Measurements from ENCODE around the gene SH3BP2.

The SH3BP2 gene

GRCh38 chr4:2847302-2847871 is 54.5 kb downstream of the SH3BP2 start:
- DNase-seq (ENCODE audit: extremely low spot score, insufficient read length, low read depth), result no peak
- peak; percentile 74 for FAIRE-seq

- no peak for FAIRE-seq
- DNase-seq (ENCODE audit: extremely low spot score, insufficient read length, low read depth), result no peak
Measured at GRCh38 chr4:2848449-2848848, 55.6 kb downstream of the SH3BP2 start.

GRCh38 chr4:2849267-2850152 is 56.6 kb downstream of the SH3BP2 start:
- DNase-seq (ENCODE audit: extremely low spot score, insufficient read length, low read depth) (no peak), FAIRE-seq (no peak)

GRCh38 chr4:2850966-2851798 is 58.3 kb downstream of the SH3BP2 start:
- DNase-seq (ENCODE audit: extremely low spot score, insufficient read length, low read depth), result no peak
- FAIRE-seq, result peak; percentile 31

- peak; percentile 56 for FAIRE-seq
Measured at GRCh38 chr4:2852481-2852921, 59.6 kb downstream of the SH3BP2 start.

GRCh38 chr4:2855584-2855983 is 62.7 kb downstream of the SH3BP2 start:
- FAIRE-seq (no peak), DNase-seq (ENCODE audit: extremely low spot score, insufficient read length, low read depth) (no peak)

More at GRCh38 chr4:2852481-2852921, 59.6 kb downstream of the SH3BP2 start:
- no peak for DNase-seq (ENCODE audit: extremely low spot score, insufficient read length, low read depth)

GRCh38 chr4:2856266-2856665 is 63.4 kb downstream of the SH3BP2 start:
- no peak for FAIRE-seq
- no peak for DNase-seq (ENCODE audit: extremely low spot score, insufficient read length, low read depth)

GRCh38 chr4:2857349-2857927 is 64.6 kb downstream of the SH3BP2 start:
- no peak for FAIRE-seq

GRCh38 chr4:2858451-2859217 is 65.7 kb downstream of the SH3BP2 start:
- FAIRE-seq, result no peak
- DNase-seq (ENCODE audit: extremely low spot score, insufficient read length, low read depth), result no peak

More at GRCh38 chr4:2857349-2857927, 64.6 kb downstream of the SH3BP2 start:
- no peak for DNase-seq (ENCODE audit: extremely low spot score, insufficient read length, low read depth)

- DNase-seq (ENCODE audit: extremely low spot score, insufficient read length, low read depth) (no peak), FAIRE-seq (peak; percentile 73)
Measured at GRCh38 chr4:2859514-2859913, 66.6 kb downstream of the SH3BP2 start.

GRCh38 chr4:2860391-2861348 is 67.8 kb downstream of the SH3BP2 start:
- no peak for DNase-seq (ENCODE audit: extremely low spot score, insufficient read length, low read depth)
- FAIRE-seq, result no peak

- no peak for DNase-seq (ENCODE audit: extremely low spot score, insufficient read length, low read depth)
- FAIRE-seq, result peak; percentile 72
Measured at GRCh38 chr4:2861631-2862436, 68.9 kb downstream of the SH3BP2 start.

- DNase-seq (ENCODE audit: extremely low spot score, insufficient read length, low read depth) (no peak), FAIRE-seq (peak; percentile 47)
Measured at GRCh38 chr4:2862528-2862927, 69.6 kb downstream of the SH3BP2 start.

GRCh38 chr4:2863649-2864048 is 70.8 kb downstream of the SH3BP2 start:
- no peak for FAIRE-seq
- DNase-seq (ENCODE audit: extremely low spot score, insufficient read length, low read depth), result no peak

- no peak for DNase-seq (ENCODE audit: extremely low spot score, insufficient read length, low read depth)
- FAIRE-seq, result no peak
Measured at GRCh38 chr4:2865196-2865780, 72.4 kb downstream of the SH3BP2 start.

- FAIRE-seq (no peak), DNase-seq (ENCODE audit: extremely low spot score, insufficient read length, low read depth) (no peak)
Measured at GRCh38 chr4:2866160-2866861, 73.4 kb downstream of the SH3BP2 start.

- FAIRE-seq, result no peak
- DNase-seq (ENCODE audit: extremely low spot score, insufficient read length, low read depth), result no peak
Measured at GRCh38 chr4:2866891-2867290, 74.0 kb downstream of the SH3BP2 start.

Measured in GM18507 (cell line).